IPS DF 19.7 (cell line): Measurements from ENCODE around the gene MAL.

Source experiments
- DNase-seq: peaks from one replicate; pipeline ENCODE4 v3.0.0-alpha.2; 2013; ENCODE audit warnings: low read depth, low spot score

MAL gene

GRCh38 chr2:94996305-94997100 is 29.0 kb upstream of the MAL start:
- DNase-seq, result no peak

- no peak for DNase-seq
Measured at GRCh38 chr2:94997981-94998930, 27.3 kb upstream of the MAL start.

- no peak for DNase-seq
Measured at GRCh38 chr2:94999431-94999883, 26.1 kb upstream of the MAL start.

- DNase-seq, result no peak
Measured at GRCh38 chr2:95001051-95001562, 24.4 kb upstream of the MAL start.

- no peak for DNase-seq
Measured at GRCh38 chr2:95001701-95002100, 23.8 kb upstream of the MAL start.

- DNase-seq, result no peak
Measured at GRCh38 chr2:95002498-95002897, 23.0 kb upstream of the MAL start.

GRCh38 chr2:95004287-95004686 is 21.2 kb upstream of the MAL start:
- no peak for DNase-seq

- no peak for DNase-seq
Measured at GRCh38 chr2:95004711-95005110, 20.8 kb upstream of the MAL start.

GRCh38 chr2:95005726-95006125 is 19.8 kb upstream of the MAL start:
- no peak for DNase-seq

- DNase-seq, result no peak
Measured at GRCh38 chr2:95006588-95006987, 18.9 kb upstream of the MAL start.

GRCh38 chr2:95007031-95007609 is 18.4 kb upstream of the MAL start:
- DNase-seq, result no peak

GRCh38 chr2:95007822-95008221 is 17.7 kb upstream of the MAL start:
- no peak for DNase-seq

- DNase-seq, result no peak
Measured at GRCh38 chr2:95008306-95008705, 17.2 kb upstream of the MAL start.

GRCh38 chr2:95008996-95009395 is 16.5 kb upstream of the MAL start:
- DNase-seq, result no peak

GRCh38 chr2:95009412-95009811 is 16.1 kb upstream of the MAL start:
- DNase-seq, result no peak

GRCh38 chr2:95010126-95010525 is 15.4 kb upstream of the MAL start:
- DNase-seq, result no peak

- DNase-seq, result no peak
Measured at GRCh38 chr2:95010718-95011117, 14.8 kb upstream of the MAL start.

- DNase-seq, result no peak
Measured at GRCh38 chr2:95012881-95013550, 12.5 kb upstream of the MAL start.

- no peak for DNase-seq
Measured at GRCh38 chr2:95013726-95014125, 11.8 kb upstream of the MAL start.

GRCh38 chr2:95014126-95014708 is 11.3 kb upstream of the MAL start:
- no peak for DNase-seq

- no peak for DNase-seq
Measured at GRCh38 chr2:95015261-95015912, 10.1 kb upstream of the MAL start.
